ENCODE data around the gene DACH2.

DACH2 gene

DNA sequence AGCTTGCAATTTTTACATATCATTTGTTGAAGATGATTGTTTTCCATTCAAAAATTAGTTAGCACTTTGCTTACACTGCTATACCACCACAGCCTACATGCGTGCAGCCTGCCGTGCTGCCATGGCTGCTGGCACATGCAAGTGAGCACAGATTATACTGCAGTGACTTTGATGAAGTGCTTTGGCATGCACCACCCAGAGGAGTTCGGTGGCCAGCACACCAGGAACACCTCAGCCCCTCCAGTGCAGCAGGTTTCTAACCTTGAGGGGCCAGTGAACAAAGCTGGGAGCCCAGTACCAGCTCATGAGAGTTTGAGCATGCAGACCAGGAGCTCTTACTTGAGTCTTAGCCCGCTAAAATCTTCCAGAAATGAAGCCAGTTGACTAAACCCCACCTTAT, 431.5 kb downstream of the DACH2 start:
- H3K27me3 ChIP-seq (ENCODE audit: insufficient read depth, low read length, poor library complexity, severe bottlenecking): no peaks in the 10 kb centered on the region
- H3K4me2 ChIP-seq (ENCODE audit: low read depth, low read length, poor library complexity, severe bottlenecking): no peak overlapping the region
- H4K20me1 ChIP-seq (ENCODE audit: insufficient read depth, low read length, poor library complexity, severe bottlenecking): no peaks in the 10 kb centered on the region
- no peaks in the 10 kb centered on the region for H3K9me3 ChIP-seq (ENCODE audit: insufficient read depth, low read depth, low read length)
- H3K9me2 ChIP-seq (replicated peaks; ENCODE audit: low read depth, low read length): no peaks in the 10 kb centered on the region
- H3K79me2 ChIP-seq (ENCODE audit: insufficient read depth, low read length): no peaks in the 10 kb centered on the region
- H3K36me3 ChIP-seq (ENCODE audit: insufficient read depth, low read length): no peaks in the 10 kb centered on the region
- H2AFZ ChIP-seq (ENCODE audit: low read length): no peak overlapping the region
- H3K4me1 ChIP-seq (ENCODE audit: insufficient read depth, low read length, poor library complexity, severe bottlenecking): no peaks in the 10 kb centered on the region
- no peaks in the 10 kb centered on the region for H3F3A ChIP-seq (ENCODE audit: low read depth)
- TF ChIP-seq EZH2phosphoT487 (IDR thresholded peaks at IDR 0.05; ENCODE audit: borderline replicate concordance): no peak
- TF ChIP-seq, protein P1, sequence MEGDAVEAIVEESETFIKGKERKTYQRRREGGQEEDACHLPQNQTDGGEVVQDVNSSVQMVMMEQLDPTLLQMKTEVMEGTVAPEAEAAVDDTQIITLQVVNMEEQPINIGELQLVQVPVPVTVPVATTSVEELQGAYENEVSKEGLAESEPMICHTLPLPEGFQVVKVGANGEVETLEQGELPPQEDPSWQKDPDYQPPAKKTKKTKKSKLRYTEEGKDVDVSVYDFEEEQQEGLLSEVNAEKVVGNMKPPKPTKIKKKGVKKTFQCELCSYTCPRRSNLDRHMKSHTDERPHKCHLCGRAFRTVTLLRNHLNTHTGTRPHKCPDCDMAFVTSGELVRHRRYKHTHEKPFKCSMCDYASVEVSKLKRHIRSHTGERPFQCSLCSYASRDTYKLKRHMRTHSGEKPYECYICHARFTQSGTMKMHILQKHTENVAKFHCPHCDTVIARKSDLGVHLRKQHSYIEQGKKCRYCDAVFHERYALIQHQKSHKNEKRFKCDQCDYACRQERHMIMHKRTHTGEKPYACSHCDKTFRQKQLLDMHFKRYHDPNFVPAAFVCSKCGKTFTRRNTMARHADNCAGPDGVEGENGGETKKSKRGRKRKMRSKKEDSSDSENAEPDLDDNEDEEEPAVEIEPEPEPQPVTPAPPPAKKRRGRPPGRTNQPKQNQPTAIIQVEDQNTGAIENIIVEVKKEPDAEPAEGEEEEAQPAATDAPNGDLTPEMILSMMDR (conservative IDR thresholded peaks at IDR 0.05; ENCODE audit: low read length): no peak
- H3K4me3 ChIP-seq (ENCODE audit: low read length, poor library complexity, severe bottlenecking): no peak overlapping the region
- H3K9ac ChIP-seq (ENCODE audit: low read depth, low read length, poor library complexity, severe bottlenecking): no peak overlapping the region

- Histone ChIP-seq H3K9me3 (ENCODE audit: insufficient read depth, low read depth, low read length) (no peaks in the 10 kb centered on the region), H3K36me3 (ENCODE audit: insufficient read depth, low read length) (no peaks in the 10 kb centered on the region), H3K9me2 (replicated peaks; ENCODE audit: low read depth, low read length) (no peaks in the 10 kb centered on the region), H3F3A (ENCODE audit: low read depth) (no peaks in the 10 kb centered on the region), H3K9ac (ENCODE audit: low read depth, low read length, poor library complexity, severe bottlenecking) (no peak overlapping the region), H3K4me3 (ENCODE audit: low read length, poor library complexity, severe bottlenecking) (no peak overlapping the region), H3K27me3 (ENCODE audit: insufficient read depth, low read length, poor library complexity, severe bottlenecking) (no peaks in the 10 kb centered on the region), H3K4me2 (ENCODE audit: low read depth, low read length, poor library complexity, severe bottlenecking) (no peak overlapping the region), H4K20me1 (ENCODE audit: insufficient read depth, low read length, poor library complexity, severe bottlenecking) (no peaks in the 10 kb centered on the region), H3K79me2 (ENCODE audit: insufficient read depth, low read length) (no peaks in the 10 kb centered on the region), H2AFZ (ENCODE audit: low read length) (no peak overlapping the region), H3K4me1 (ENCODE audit: insufficient read depth, low read length, poor library complexity, severe bottlenecking) (no peaks in the 10 kb centered on the region)
- TF ChIP-seq EZH2phosphoT487 (IDR thresholded peaks at IDR 0.05; ENCODE audit: borderline replicate concordance): no peak
- TF ChIP-seq, protein P1 (conservative IDR thresholded peaks at IDR 0.05; ENCODE audit: low read length): no peak
Measured at GRCh38 chrX:86604607-86605006, 456.4 kb downstream of the DACH2 start.

- Histone ChIP-seq H3K4me2 (ENCODE audit: low read depth, low read length, poor library complexity, severe bottlenecking) (no peak overlapping the region), H3F3A (ENCODE audit: low read depth) (no peaks in the 10 kb centered on the region), H3K36me3 (ENCODE audit: insufficient read depth, low read length) (no peaks in the 10 kb centered on the region), H3K79me2 (ENCODE audit: insufficient read depth, low read length) (no peaks in the 10 kb centered on the region), H3K9me3 (ENCODE audit: insufficient read depth, low read depth, low read length) (no peaks in the 10 kb centered on the region), H3K9ac (ENCODE audit: low read depth, low read length, poor library complexity, severe bottlenecking) (no peak overlapping the region), H3K27me3 (ENCODE audit: insufficient read depth, low read length, poor library complexity, severe bottlenecking) (no peaks in the 10 kb centered on the region), H3K4me1 (ENCODE audit: insufficient read depth, low read length, poor library complexity, severe bottlenecking) (no peaks in the 10 kb centered on the region), H3K9me2 (replicated peaks; ENCODE audit: low read depth, low read length) (no peaks in the 10 kb centered on the region), H2AFZ (ENCODE audit: low read length) (no peak overlapping the region), H4K20me1 (ENCODE audit: insufficient read depth, low read length, poor library complexity, severe bottlenecking) (no peaks in the 10 kb centered on the region), H3K4me3 (ENCODE audit: low read length, poor library complexity, severe bottlenecking) (no peak overlapping the region)
- TF ChIP-seq EZH2phosphoT487 (IDR thresholded peaks at IDR 0.05; ENCODE audit: borderline replicate concordance): no peak
- TF ChIP-seq, protein P1 (conservative IDR thresholded peaks at IDR 0.05; ENCODE audit: low read length): no peak
Measured at GRCh38 chrX:86696951-86697350, 548.7 kb downstream of the DACH2 start.

Measured in Loucy (cell line).